HG03457 (cell line): Measurements from ENCODE around the gene BAZ2B.

ENCODE experiments used
- ATAC-seq: cut with Tn5 transposase; IDR thresholded peaks from one replicate; pipeline ENCODE4 v1.9.1; 2021; ENCODE audit warnings: moderate number of reproducible peaks; ENCODE audit not compliant: unreplicated experiment

BAZ2B gene

GRCh38 chr2:159573846-159574606 lies 42.3 kb downstream of the BAZ2B start:
- no peak for ATAC-seq

- ATAC-seq: no peak
Measured at GRCh38 chr2:159573294-159573693, 43.1 kb downstream of the BAZ2B start.

GRCh38 chr2:159572459-159572858 lies 43.9 kb downstream of the BAZ2B start:
- no peak for ATAC-seq

GRCh38 chr2:159571540-159572260 lies 44.6 kb downstream of the BAZ2B start:
- no peak for ATAC-seq

GRCh38 chr2:159564081-159564480 lies 52.3 kb downstream of the BAZ2B start:
- no peak for ATAC-seq

- ATAC-seq: no peak
Measured at GRCh38 chr2:159562248-159562647, 54.1 kb downstream of the BAZ2B start.

GRCh38 chr2:159561786-159562185 lies 54.6 kb downstream of the BAZ2B start:
- ATAC-seq: no peak

GRCh38 chr2:159561242-159561641 lies 55.1 kb downstream of the BAZ2B start:
- no peak for ATAC-seq

- no peak for ATAC-seq
Measured at GRCh38 chr2:159559034-159559433, 57.3 kb downstream of the BAZ2B start.

- ATAC-seq: no peak
Measured at GRCh38 chr2:159558479-159558878, 57.9 kb downstream of the BAZ2B start.

- ATAC-seq: no peak
Measured at GRCh38 chr2:159557437-159558034, 58.8 kb downstream of the BAZ2B start.

GRCh38 chr2:159555651-159556392 lies 60.5 kb downstream of the BAZ2B start:
- no peak for ATAC-seq

- no peak for ATAC-seq
Measured at GRCh38 chr2:159553727-159554126, 62.6 kb downstream of the BAZ2B start.

- no peak for ATAC-seq
Measured at GRCh38 chr2:159551806-159552205, 64.5 kb downstream of the BAZ2B start.

GRCh38 chr2:159550231-159550630 lies 66.1 kb downstream of the BAZ2B start:
- ATAC-seq: no peak

GRCh38 chr2:159549234-159549633 lies 67.1 kb downstream of the BAZ2B start:
- ATAC-seq: no peak

- ATAC-seq: no peak
Measured at GRCh38 chr2:159546716-159547430, 69.5 kb downstream of the BAZ2B start.

GRCh38 chr2:159546039-159546438 lies 70.3 kb downstream of the BAZ2B start:
- ATAC-seq: no peak

- no peak for ATAC-seq
Measured at GRCh38 chr2:159545085-159545484, 71.3 kb downstream of the BAZ2B start.

- ATAC-seq: no peak
Measured at GRCh38 chr2:159542101-159542500, 74.2 kb downstream of the BAZ2B start.

GRCh38 chr2:159539701-159540100 lies 76.6 kb downstream of the BAZ2B start:
- no peak for ATAC-seq
